HG03159 (cell line): Measurements from ENCODE around the gene CPXM2.

Experiments used
- ATAC-seq: cut with Tn5 transposase; IDR thresholded peaks from one replicate; pipeline ENCODE4 v1.9.1; 2021; ENCODE audit warnings: mild to moderate bottlenecking, moderate library complexity; ENCODE audit not compliant: unreplicated experiment

Gene CPXM2

GRCh38 chr10:123852411-123852951, 39.1 kb downstream of the CPXM2 start:
- no peak for ATAC-seq

DNA sequence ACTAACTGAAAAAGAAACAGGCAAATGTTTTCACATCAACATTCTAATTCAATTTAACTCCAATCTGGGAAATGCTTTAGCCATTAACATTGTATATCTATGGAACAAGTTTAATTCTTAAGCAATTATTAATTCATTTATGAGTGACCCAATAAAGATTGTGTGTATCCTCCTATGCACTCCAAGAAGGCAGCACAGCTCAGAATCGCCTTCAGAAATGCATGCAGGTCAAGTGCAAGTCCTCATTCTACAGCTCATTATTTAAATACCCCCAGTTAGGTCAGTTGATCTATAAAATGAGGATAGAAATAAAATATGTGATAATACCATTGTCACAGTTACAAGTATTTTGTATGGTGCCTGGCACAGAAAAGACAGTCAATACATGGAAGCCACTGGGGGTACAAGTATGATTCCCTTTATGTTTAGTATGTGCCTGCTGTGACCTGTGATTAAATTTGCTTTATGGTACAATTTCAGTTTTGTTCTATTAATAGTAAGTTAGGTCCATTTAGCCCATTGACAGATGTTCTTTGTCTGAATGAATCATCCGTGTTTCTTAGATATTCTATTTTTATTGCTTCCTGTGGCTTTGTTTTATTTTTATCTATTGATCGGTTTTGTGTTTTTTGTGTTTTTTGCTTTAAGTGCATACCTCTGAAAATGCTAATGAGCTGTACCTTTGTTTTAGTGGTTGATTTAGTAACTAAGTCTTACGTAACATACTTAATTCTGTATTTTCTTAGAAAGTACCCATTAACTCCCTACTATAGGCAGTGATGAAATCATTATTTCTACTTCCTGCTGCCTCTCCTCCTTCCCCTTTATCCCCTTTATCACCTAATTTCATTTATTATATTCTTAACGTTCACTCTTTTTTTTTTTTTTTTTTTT, 42.8 kb downstream of the CPXM2 start:
- ATAC-seq = peak; percentile 65

GRCh38 chr10:123847686-123848432, 43.7 kb downstream of the CPXM2 start:
- ATAC-seq = no peak

DNA sequence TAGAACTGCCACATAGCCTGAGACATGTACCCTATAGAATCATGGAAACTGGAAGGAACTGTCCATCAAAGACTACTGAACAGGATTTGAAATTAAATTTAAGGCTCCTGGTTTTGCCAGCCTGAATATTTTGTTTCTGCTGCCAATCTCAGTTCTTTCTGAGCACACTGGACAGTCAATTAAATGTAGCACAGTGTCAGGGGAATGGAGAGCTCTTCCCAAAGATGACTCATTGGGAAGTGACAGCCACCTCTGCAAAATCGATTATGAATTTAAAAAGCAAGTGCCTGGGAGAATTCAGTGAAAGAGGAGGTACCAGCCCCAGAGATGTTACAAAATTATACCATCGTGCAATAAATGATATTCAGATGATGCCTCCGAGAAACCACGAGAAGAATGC, 47.8 kb downstream of the CPXM2 start:
- no peak for ATAC-seq

DNA sequence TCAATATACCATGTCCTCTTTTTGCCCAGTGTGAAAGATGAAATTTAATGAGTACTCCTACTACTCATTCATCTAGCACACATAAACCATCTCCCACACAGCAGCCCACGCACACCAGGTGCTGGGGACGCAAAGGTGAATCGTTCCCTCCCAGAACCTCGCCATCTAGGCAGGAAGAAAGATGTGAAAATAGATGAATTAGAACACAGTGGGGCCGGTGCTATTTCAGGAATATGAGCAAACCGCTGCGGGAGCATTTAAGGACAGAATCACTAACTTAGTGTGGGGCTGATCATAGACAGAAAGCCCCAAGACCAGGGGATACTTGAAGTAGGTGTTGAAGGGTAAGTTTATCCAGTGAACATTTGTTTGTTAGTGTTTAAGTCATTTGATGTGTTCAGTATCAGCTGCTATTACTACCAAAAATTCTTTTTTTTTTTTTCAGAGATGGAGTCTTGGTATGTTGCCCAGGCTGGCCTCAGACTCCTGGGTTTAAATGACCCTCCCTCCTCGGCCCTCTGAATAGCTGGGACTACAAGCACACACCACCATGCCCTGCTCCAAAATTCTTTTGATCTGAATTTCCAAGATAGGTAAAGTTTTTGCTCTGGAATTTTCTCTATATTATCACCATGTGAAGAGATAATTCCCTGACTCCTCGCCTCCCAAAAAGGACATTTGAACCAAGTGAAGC, 48.8 kb downstream of the CPXM2 start:
- ATAC-seq = no peak

DNA sequence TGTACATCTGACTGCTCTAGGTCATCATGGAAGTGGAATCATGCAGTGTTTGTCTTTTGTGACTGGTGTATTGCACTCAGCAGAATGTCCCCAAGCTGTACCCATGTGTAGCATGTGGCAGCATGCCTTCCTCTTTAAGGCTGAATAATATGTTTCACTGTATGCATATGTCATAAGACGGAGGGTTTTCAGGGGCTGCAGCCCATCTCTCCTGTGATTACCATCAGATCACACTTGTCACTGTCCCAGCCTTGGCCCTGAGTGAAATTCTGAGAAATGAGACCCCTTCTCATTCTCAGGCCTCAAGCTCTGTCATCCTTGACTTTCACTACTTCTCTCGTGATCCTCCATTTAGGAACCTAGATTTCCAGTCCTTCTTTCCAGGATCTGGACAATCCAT, 50.0 kb downstream of the CPXM2 start:
- ATAC-seq = no peak

DNA sequence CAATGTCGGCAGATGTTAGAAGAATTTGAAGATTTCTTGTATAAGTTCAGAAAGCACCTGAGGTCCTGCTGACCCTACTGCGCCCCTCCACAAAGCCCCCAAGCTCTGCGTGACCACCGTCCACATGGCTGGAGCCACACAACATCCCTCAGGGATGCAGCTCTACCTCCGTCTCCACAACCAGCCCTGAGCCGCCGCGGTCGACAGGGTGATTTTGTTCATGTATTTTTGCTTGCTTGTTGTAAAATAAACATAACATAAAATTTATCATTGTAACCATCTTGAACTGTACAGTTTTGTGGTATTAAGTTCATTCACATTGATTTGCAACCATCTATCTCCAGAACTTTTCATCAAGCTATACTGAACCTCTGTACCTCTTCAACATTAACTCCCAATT, 50.5 kb downstream of the CPXM2 start:
- no peak for ATAC-seq

DNA sequence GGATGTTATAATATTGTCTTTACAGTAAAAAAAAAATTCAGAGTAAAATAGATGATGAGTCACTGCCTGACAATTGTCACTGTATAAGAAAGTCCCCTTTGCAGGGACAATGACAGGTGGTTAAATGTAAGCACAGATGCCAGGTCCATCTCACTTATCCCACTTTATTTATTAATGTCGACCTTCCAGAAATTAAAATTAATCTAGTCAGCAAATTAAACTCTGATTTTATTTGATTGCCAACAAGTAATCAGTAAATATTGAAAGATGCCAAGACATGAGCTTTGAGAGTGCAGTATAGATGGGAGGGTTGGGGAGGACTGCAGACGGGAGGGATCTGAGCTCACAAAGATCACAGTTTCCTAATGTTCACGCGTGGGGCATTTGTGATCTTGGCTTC, 50.9 kb downstream of the CPXM2 start:
- ATAC-seq = no peak

DNA sequence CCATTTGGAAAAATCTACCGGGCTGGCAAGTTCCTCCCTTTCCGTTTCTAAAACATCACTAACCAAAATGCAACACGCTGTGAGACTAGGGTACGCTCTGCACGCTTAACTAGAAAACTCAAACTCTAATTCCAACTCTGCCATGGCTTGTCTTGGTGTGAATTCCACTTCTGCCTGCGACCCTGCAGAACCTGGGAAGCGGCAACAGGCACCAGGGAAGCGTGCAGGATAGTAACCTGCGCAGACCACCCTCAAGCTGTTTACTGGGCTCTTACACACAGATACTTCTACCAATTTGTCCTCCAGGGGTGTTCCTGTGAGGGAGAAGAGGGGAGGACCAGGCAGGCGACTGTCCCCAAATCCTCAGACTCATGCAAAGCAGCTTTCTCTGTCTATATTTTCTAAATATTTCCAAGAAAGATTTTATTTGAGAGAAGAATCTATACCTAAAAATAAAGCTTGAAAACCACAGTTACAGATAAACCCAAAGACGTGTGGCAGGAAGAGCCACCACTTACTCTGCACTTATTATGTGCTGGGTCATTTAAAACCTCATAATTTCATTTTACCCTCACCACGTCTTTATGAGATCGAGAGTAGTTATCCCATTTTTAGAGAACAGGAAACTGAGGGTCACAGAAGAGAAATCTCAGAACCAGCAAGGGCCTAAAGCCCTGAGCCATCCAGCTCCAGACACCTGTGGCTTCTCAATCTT, 52.9 kb downstream of the CPXM2 start:
- no peak for ATAC-seq

- ATAC-seq = no peak
Measured at GRCh38 chr10:123837756-123838155, 53.9 kb downstream of the CPXM2 start.

- no peak for ATAC-seq
Measured at GRCh38 chr10:123836418-123837145, 55.0 kb downstream of the CPXM2 start.

- ATAC-seq = peak; percentile 98
Measured at GRCh38 chr10:123835575-123835974, 56.0 kb downstream of the CPXM2 start.

DNA sequence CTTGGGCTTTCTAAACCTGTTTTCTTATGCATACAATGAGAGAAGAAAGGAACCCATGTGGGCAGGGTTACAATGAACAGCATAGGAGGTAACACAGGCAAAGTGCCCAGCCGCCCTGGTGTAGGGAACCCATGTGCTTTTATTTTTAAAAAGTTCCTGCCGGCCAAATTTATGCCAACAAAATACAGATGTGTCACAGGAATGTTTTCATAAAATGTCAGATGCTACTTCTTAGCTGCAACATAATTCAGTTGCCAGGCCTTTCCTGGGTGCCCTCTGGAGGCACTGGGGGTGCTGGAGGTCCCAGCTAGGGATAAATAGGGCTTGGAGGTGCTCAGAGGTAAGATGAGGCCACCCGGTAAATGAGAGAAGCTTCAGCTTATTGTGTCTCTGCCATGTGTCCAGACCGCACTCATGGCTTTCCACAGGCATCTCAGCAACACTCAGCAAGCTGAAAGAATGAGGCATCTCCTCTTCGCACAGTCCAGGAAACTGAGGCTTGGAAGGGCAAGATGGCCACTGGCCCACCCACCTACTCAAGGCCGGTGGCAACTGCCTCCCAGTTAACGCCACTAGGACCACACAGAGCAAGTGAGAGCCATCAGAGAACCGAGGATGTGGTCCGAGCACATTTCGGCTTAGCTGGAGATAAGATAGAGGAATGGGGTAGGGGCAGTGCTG, 58.3 kb downstream of the CPXM2 start:
- ATAC-seq = no peak

GRCh38 chr10:123831259-123831658, 60.3 kb downstream of the CPXM2 start:
- no peak for ATAC-seq

- no peak for ATAC-seq
Measured at GRCh38 chr10:123821136-123821535, 70.5 kb downstream of the CPXM2 start.

- ATAC-seq = no peak
Measured at GRCh38 chr10:123809632-123810031, 82.0 kb downstream of the CPXM2 start.

- ATAC-seq = no peak
Measured at GRCh38 chr10:123808906-123809305, 82.7 kb downstream of the CPXM2 start.

DNA sequence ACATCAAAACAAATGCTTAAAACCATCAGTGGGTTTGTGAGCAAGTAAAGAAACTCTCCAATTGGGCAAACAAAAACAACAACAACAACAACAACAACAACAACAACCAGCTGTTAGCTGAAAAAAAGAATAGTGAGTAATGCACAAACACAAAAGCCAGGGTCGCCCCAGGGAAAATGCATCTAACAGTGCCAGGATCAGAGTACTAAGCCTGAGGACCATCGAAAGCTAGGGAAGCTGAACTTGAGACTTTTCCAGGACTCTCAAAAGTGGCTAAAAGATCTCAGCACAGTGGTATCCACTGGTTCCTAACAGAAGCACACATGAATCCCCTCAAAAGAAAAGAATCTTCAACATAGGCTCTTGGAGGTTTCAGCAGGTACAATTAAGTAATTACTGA, 83.3 kb downstream of the CPXM2 start:
- ATAC-seq = no peak

DNA sequence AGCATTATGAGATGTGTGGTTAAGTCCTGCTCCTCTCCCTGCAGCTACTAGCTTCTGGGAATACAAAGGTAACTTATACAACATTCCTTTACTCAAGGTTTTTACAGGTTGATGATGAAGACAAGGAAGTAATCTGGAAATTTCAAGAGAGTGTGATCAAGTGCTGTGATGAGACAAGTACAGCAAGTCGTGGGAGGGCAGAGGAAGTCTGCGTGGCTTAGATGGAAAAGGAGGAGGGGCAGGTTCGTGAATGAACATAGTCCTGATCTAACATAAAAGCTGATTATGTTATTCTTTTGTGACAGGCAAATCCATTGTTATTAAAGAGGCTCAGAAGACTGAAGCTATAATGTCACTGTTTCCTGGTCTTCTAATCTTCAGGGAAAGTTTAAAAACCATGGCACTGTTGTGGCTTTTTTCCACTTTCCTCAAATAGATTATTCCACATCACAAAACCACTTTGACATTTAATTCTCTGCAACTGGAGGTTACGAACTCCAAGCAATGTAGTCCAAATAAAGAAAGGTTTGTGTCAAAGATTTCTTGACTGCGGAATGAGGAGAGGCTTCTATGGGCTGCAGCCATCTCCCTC, 84.1 kb downstream of the CPXM2 start:
- ATAC-seq = no peak
